ENCODE data around the gene FAM149A.

DNA sequence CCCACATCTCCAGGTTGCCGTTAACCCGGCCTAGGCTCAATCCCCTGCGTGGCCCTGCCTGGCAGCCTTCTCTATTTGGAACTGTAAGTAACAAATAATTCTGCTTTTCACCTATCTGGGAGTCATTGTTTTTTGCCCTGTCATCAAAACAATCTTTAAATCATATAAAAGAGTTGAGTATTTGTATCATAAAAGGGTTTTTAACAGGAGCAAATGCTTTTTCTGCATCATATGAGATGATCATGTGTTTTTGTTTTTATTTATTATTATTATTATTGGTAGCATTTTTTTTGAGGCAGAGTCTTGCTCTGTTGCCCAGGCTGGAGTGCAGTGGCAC, 45.6 kb upstream of the FAM149A start:
- TF ChIP-seq CTCF (IDR thresholded peaks at IDR 0.05) (no peak), POLR2A (IDR thresholded peaks at IDR 0.05) (no peak)

All from testis (tissue), 2 donors.